Measurements from ENCODE around the gene BMF. TPM values are rescaled to one million over a fixed set of nuclear protein-coding genes. Genes with fewer than 3 reads are reported as not detected.

BMF gene
- total RNA-seq, 2 donors from 2014 or later = 4.3 to 16.1 TPM

GRCh38 chr15:40091861-40092255 is 16.8 kb downstream of the BMF start:
- DNase-seq (no peak), ATAC-seq (no peak)
- no peaks in the 10 kb centered on the region for H3K36me3 ChIP-seq (replicated peaks in 1 of 2; ENCODE audit: insufficient read depth in 1 of 2, low read depth in 2 of 2)
- intact Hi-C loops (cut with DNase I) = no loop called here
- no peaks in the 10 kb centered on the region for H3K27me3 ChIP-seq
- H3K27ac ChIP-seq = peak overlapping the region in 3 of 4 donors; percentile 43 to 69 (median 64)
- H3K4me1 ChIP-seq = peaks cover 80% of the 10 kb centered on the region
- 15 to 18% methylated on average over 6 of the region's 6 CpGs for WGBS, 2 donors
- TF ChIP-seq, protein P1, sequence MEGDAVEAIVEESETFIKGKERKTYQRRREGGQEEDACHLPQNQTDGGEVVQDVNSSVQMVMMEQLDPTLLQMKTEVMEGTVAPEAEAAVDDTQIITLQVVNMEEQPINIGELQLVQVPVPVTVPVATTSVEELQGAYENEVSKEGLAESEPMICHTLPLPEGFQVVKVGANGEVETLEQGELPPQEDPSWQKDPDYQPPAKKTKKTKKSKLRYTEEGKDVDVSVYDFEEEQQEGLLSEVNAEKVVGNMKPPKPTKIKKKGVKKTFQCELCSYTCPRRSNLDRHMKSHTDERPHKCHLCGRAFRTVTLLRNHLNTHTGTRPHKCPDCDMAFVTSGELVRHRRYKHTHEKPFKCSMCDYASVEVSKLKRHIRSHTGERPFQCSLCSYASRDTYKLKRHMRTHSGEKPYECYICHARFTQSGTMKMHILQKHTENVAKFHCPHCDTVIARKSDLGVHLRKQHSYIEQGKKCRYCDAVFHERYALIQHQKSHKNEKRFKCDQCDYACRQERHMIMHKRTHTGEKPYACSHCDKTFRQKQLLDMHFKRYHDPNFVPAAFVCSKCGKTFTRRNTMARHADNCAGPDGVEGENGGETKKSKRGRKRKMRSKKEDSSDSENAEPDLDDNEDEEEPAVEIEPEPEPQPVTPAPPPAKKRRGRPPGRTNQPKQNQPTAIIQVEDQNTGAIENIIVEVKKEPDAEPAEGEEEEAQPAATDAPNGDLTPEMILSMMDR (IDR thresholded peaks at IDR 0.05) = no peak
- no peak for TF ChIP-seq POLR2A (IDR thresholded peaks at IDR 0.05)
- no peak overlapping the region for H3K4me3 ChIP-seq
- H3K9me3 ChIP-seq = no peaks in the 10 kb centered on the region

DNA sequence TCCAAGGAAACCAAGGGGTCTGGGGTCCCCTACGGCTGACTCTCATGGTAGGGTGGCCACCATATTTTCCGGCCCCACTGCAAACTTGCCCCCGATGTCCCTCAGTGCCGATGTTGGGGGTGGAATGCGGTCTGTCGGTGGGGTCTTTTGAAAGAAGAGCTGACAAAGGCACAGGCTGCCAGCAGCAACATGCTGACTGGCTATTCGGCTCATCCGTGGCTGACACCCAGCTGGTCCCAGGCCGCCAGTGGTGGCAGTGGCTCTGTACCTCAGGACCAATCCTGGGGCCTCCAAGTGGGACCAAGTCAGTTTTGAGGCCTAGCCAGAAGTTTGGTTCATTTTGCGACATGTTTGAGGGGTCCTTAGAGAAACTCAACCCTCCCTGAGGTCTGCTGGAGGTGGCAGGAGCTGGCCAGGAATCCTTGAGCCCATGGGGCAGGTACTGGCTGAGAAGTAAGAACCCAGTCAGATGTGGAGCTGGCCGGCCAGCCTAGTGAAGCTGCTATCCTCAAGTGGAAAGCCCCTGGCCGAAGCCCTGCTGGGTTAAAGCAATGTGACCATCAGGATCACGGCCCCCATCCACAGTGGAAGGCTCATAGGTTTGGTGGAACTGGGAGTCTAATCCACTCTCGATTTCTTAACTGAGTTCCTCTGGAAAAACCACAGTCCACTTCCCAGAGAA is 17.8 kb downstream of the BMF start:
- no peaks in the 10 kb centered on the region for H3K27me3 ChIP-seq
- H3K9me3 ChIP-seq = no peaks in the 10 kb centered on the region
- TF ChIP-seq, protein P1 (IDR thresholded peaks at IDR 0.05) = no peak
- no peak for TF ChIP-seq POLR2A (IDR thresholded peaks at IDR 0.05)
- WGBS, 2 donors = 76 to 78% methylated on average over 5 to 13 of the region's 14 CpGs
- intact Hi-C loops (cut with DNase I) = no loop called here
- H3K4me1 ChIP-seq = peaks cover 71% of the 10 kb centered on the region
- ATAC-seq (no peak), DNase-seq (no peak)
- peak overlapping the region in 2 of 4 donors; percentile 13 to 43 for H3K27ac ChIP-seq
- H3K4me3 ChIP-seq = no peak overlapping the region
- no peaks in the 10 kb centered on the region for H3K36me3 ChIP-seq (replicated peaks in 1 of 2; ENCODE audit: insufficient read depth in 1 of 2, low read depth in 2 of 2)

DNA sequence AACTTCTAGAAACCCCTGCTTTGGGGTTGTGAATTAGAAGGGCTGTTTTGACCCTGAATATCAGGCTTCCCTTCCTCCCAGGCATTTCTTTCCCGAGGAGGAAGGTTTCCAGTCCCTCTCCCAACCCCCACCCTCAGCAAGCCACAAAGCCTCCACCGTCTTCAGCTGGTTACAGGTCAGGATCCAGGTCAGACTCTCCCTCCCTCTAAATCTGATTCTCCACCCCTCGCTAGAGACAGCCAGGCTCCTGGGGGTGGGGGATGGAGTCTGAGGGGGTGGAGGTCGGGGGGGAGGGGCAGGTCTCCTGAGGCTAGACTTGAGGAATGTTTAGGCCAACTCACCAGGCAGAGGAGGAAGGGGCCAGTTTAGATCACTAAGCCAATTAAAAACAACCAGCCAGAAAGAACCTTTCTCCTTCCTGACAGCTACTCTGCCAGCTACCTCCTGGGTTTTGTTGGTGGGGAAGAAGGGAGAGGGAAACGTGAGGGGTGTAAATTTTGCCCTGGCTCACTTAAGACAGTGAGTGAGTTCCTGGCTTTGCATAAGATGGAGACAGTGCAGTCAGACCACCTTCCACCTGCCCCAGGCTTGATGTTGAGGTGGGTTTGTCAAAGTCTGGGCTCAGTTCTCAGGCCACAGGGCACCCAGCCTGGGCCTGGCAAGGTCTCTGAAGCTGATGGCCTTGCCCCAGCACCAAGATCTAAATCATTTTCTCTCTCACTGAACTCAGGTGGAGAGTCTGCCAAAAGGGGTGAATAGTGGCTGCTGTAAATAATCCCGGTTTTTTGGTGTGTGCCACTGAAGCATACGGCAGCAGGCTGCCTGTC is 19.5 kb downstream of the BMF start:
- peaks cover 65% of the 10 kb centered on the region for H3K4me1 ChIP-seq
- no peaks in the 10 kb centered on the region for H3K27me3 ChIP-seq
- H3K27ac ChIP-seq = peak overlapping the region in 3 of 4 donors; percentile 43 to 69 (median 64)
- intact Hi-C loops (cut with DNase I) = no loop called here
- H3K36me3 ChIP-seq (replicated peaks in 1 of 2; ENCODE audit: insufficient read depth in 1 of 2, low read depth in 2 of 2) = no peaks in the 10 kb centered on the region
- 14 to 19% methylated on average over 7 of the region's 7 CpGs for WGBS, 2 donors
- TF ChIP-seq, protein P1 (IDR thresholded peaks at IDR 0.05) = no peak
- TF ChIP-seq POLR2A (IDR thresholded peaks at IDR 0.05) = no peak
- ATAC-seq (no peak), DNase-seq (no peak)
- no peak overlapping the region for H3K4me3 ChIP-seq
- H3K9me3 ChIP-seq = no peaks in the 10 kb centered on the region

DNA sequence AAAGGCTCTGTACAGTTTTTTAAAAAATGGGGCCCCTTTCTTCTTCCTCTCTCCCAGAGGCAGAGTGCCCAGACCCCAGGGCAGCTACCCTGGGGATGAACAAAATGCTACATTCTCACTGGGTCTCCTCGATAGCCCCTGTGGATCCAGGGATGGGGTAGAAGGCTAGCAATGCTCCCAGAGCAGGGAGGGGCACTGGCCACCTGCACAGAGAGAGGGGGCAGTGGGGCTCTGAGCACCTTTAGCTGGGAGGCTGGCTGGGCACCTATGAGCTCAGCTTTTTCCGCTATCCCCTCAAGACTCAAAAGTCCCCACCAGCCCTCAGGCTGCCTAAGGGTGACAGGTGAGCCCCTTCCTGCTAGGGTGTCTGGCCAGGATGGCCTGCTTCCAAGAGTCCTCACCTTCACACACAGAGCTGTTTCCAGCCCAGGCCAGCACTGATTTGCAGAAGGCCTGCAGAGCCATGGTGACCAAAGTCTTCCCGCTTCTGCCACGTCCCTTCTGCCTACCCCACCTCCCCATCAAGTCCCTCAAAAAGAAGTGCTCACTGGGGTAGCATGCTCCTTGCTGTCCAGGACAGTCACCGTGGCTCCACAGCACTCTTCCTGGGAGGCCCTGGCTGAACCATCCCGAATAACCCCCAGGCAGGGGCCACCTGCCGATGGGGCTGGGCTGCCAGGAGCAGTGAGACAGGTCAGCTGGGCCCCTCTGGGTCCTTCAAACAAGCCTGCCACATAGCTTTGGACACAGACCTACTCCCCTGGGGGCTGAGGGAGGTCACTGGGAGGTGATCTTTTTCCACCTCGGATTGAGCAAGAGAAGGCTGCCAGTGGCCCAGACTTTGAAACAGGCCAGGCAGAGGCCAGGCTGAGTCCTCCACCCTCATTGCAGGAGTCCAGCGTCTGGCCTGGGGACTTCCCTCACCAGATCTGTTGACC is 20.4 kb downstream of the BMF start:
- Histone ChIP-seq H3K4me3 (no peak overlapping the region), H3K4me1 (peaks cover 62% of the 10 kb centered on the region), H3K27me3 (no peaks in the 10 kb centered on the region), H3K27ac (peak overlapping the region in 3 of 4 donors; percentile 43 to 69 (median 64)), H3K9me3 (no peaks in the 10 kb centered on the region), H3K36me3 (replicated peaks in 1 of 2; ENCODE audit: insufficient read depth in 1 of 2, low read depth in 2 of 2) (no peaks in the 10 kb centered on the region)
- DNase-seq (peak in 3 of 4 donors; percentile 38 to 72 (median 57)), ATAC-seq (peak; percentile 33)
- intact Hi-C loops (cut with DNase I) = no loop called here
- 49 to 70% methylated on average over 7 to 9 of the region's 9 CpGs for WGBS, 2 donors
- TF ChIP-seq, protein P1 (IDR thresholded peaks at IDR 0.05) = no peak
- no peak for TF ChIP-seq POLR2A (IDR thresholded peaks at IDR 0.05)

All from body of pancreas (tissue), 4 donors.